Measurements from ENCODE around the gene DAAM1.

DAAM1 gene

GRCh38 chr14:59229653-59230406 is 41.4 kb downstream of the DAAM1 start:
- DNase-seq (ENCODE audit: insufficient read length, low spot score): no peak
- FAIRE-seq: no peak
- no peak for TF ChIP-seq CTCF (IDR thresholded peaks at IDR 0.05; ENCODE audit: insufficient read depth, missing control alignments)

- FAIRE-seq (no peak), DNase-seq (ENCODE audit: insufficient read length, low spot score) (no peak)
- TF ChIP-seq CTCF (IDR thresholded peaks at IDR 0.05; ENCODE audit: insufficient read depth, missing control alignments): no peak
These were observed 47.7 kb downstream of the DAAM1 start for GRCh38 chr14:59236195-59236594.

GRCh38 chr14:59238216-59238615 is 49.7 kb downstream of the DAAM1 start:
- FAIRE-seq (no peak), DNase-seq (ENCODE audit: insufficient read length, low spot score) (no peak)
- no peak for TF ChIP-seq CTCF (IDR thresholded peaks at IDR 0.05; ENCODE audit: insufficient read depth, missing control alignments)

- FAIRE-seq: no peak
These were observed 50.6 kb downstream of the DAAM1 start for GRCh38 chr14:59239022-59239421.

GRCh38 chr14:59240356-59240755 is 51.9 kb downstream of the DAAM1 start:
- DNase-seq (ENCODE audit: insufficient read length, low spot score) (no peak), FAIRE-seq (no peak)
- no peak for TF ChIP-seq CTCF (IDR thresholded peaks at IDR 0.05; ENCODE audit: insufficient read depth, missing control alignments)

More at GRCh38 chr14:59239022-59239421, 50.6 kb downstream of the DAAM1 start:
- TF ChIP-seq CTCF (IDR thresholded peaks at IDR 0.05; ENCODE audit: insufficient read depth, missing control alignments): no peak
- no peak for DNase-seq (ENCODE audit: insufficient read length, low spot score)

GRCh38 chr14:59241121-59241520 is 52.7 kb downstream of the DAAM1 start:
- DNase-seq (ENCODE audit: insufficient read length, low spot score): no peak
- TF ChIP-seq CTCF (IDR thresholded peaks at IDR 0.05; ENCODE audit: insufficient read depth, missing control alignments): no peak
- no peak for FAIRE-seq

GRCh38 chr14:59243174-59243573 is 54.7 kb downstream of the DAAM1 start:
- FAIRE-seq: no peak
- DNase-seq (ENCODE audit: insufficient read length, low spot score): no peak
- no peak for TF ChIP-seq CTCF (IDR thresholded peaks at IDR 0.05; ENCODE audit: insufficient read depth, missing control alignments)

Data from D721Med (cell line).